Measurements from ENCODE around the gene CTNNBL1.
A peak's percentile ranks its signal among the peaks of the same experiment; 100 is the strongest.

The CTNNBL1 gene

GRCh38 chr20:37919389-37920040, 225.7 kb downstream of the CTNNBL1 start:
- DNase-seq (ENCODE audit: low spot score), result no peak

GRCh38 chr20:37920270-37920669, 226.4 kb downstream of the CTNNBL1 start:
- peak; percentile 32 for DNase-seq (ENCODE audit: low spot score)

GRCh38 chr20:37920679-37921322, 227.0 kb downstream of the CTNNBL1 start:
- DNase-seq (ENCODE audit: low spot score), result no peak

- no peak for DNase-seq (ENCODE audit: low spot score)
Observed at GRCh38 chr20:37921341-37921929, 227.6 kb downstream of the CTNNBL1 start.
